K562 (cell line): ENCODE data around the gene MTHFD2. TPM values are rescaled to one million over a fixed set of nuclear protein-coding genes. Genes with fewer than 3 reads are reported as not detected.
A peak's percentile ranks its signal among the peaks of the same experiment; 100 is the strongest.

ENCODE experiments used
- GTF3C2 ChIP-seq: IDR thresholded peaks from 3 replicates; pipeline ENCODE4 v1.6.1; 2011; ENCODE audit warnings: borderline replicate concordance, mild to moderate bottlenecking, moderate library complexity; ENCODE audit not compliant: insufficient read length; ENCODE audit errors: extremely low read depth
- HES1 ChIP-seq: fragments of 450-650 bp; IDR thresholded peaks from 2 replicates; pipeline ENCODE4 v1.6.1; 2016; ENCODE audit warnings: low read depth, mild to moderate bottlenecking, moderate library complexity
- ILF3 ChIP-seq: fragments of 450-650 bp; IDR thresholded peaks from 2 replicates; pipeline ENCODE4 v1.6.1; 2018; ENCODE audit warnings: antibody characterized with exemption, mild to moderate bottlenecking, moderate library complexity, borderline replicate concordance
- MEF2D ChIP-seq: conservative IDR thresholded peaks from 2 replicates; pipeline ENCODE4 v1.6.1; 2016; ENCODE audit warnings: low read depth, missing genetic modification characterization, missing compliant biosample characterization
- MEIS2 ChIP-seq: fragments of 450-650 bp; IDR thresholded peaks from 2 replicates; pipeline ENCODE4 v1.6.1; 2014; ENCODE audit warnings: mild to moderate bottlenecking; ENCODE audit not compliant: partially characterized antibody
- NBN ChIP-seq: fragments of 450-650 bp; IDR thresholded peaks from 2 replicates; pipeline ENCODE4 v1.6.1; 2016; ENCODE audit warnings: low read depth, mild to moderate bottlenecking
- PHTF2 ChIP-seq: fragments of 250-450 bp; sonication (Bioruptor Pico); IDR thresholded peaks from 2 replicates; pipeline ENCODE4 v1.5.0; 2021; ENCODE audit warnings: mild to moderate bottlenecking
- POLR2B ChIP-seq: fragments of 450-650 bp; IDR thresholded peaks from 2 replicates; pipeline ENCODE4 v1.6.1; 2018; ENCODE audit warnings: low read depth; ENCODE audit not compliant: partially characterized antibody
- PRMT5 ChIP-seq: sonication (generic); formaldehyde crosslinking; IDR thresholded peaks from 2 replicates; pipeline ENCODE4 v1.5.0; 2020; ENCODE audit warnings: missing genetic modification reagents
- RB1 ChIP-seq: fragments of 450-650 bp; IDR thresholded peaks from 2 replicates; pipeline ENCODE4 v1.6.1; 2017; ENCODE audit warnings: low read depth, mild to moderate bottlenecking
- REST ChIP-seq, 2 experiments: fragments of 450-650 bp; formaldehyde crosslinking in 1 of 2; IDR thresholded peaks; 2 replicates each; pipeline versions ENCODE4 v1.4.0 to v1.6.1; 2014 to 2020; ENCODE audit warnings: mild to moderate bottlenecking in 2 of 2, borderline replicate concordance in 1 of 2, low read depth in 1 of 2
- RFX1 ChIP-seq: fragments of 450-650 bp; IDR thresholded peaks from 2 replicates; pipeline ENCODE4 v1.6.1; 2016; ENCODE audit warnings: mild to moderate bottlenecking, moderate library complexity
- TAF15 ChIP-seq: fragments of 200-400 bp; formaldehyde crosslinking; IDR thresholded peaks from 2 replicates; pipeline ENCODE4 v1.6.1; 2017; ENCODE audit warnings: mild to moderate bottlenecking, low read depth, low read length, moderate library complexity
- TCF7L2 ChIP-seq: fragments of 150-350 bp; IDR thresholded peaks from 2 replicates; pipeline ENCODE4 v1.6.1; 2016; ENCODE audit warnings: low read depth, mild to moderate bottlenecking, low read length, moderate library complexity
- TEAD2 ChIP-seq: fragments of 450-650 bp; IDR thresholded peaks from 2 replicates; pipeline ENCODE4 v1.6.1; 2016; ENCODE audit warnings: missing genetic modification characterization, control low read depth, missing compliant biosample characterization
- ZFPM2 ChIP-seq: fragments of 250-450 bp; sonication (Bioruptor Pico); IDR thresholded peaks from 2 replicates; pipeline ENCODE4 v1.5.1; 2022; ENCODE audit warnings: mild to moderate bottlenecking
- ZNF133 ChIP-seq: fragments of 250-450 bp; sonication (Bioruptor Pico); IDR thresholded peaks from 2 replicates; pipeline ENCODE4 v1.4.0; 2020; ENCODE audit warnings: mild to moderate bottlenecking
- ZNF274 ChIP-seq: IDR thresholded peaks from 2 replicates; pipeline ENCODE4 v1.6.1; 2011; ENCODE audit warnings: low read depth, mild to moderate bottlenecking, low read length, moderate library complexity, borderline replicate concordance
- ZNF354B ChIP-seq: fragments of 250-450 bp; sonication (Bioruptor Pico); IDR thresholded peaks from 2 replicates; pipeline ENCODE4 v1.4.0; 2020
- polyA plus RNA-seq, 8 experiments: library from polyadenylated mRNA; depleted of rRNA in 4 of 8; stranded (reverse) in 5 of 8; unstranded in 3 of 8; fragments of >200 nt; fragmentation: Nextera tagmentation in 2 of 8; fragmentation: Illumina TruSeq in 1 of 8; extraction: Ambion mirVana in 2 of 8; extraction: Trizol in 1 of 8; gene quantifications; 2 replicates each; pipeline versions ENCODE4 v1.2.1 to v1.2.3, GENCODE V29; 2011 to 2014; ENCODE audit warnings: inconsistent platforms in 1 of 8, missing spikeins in 1 of 8
- total RNA-seq, 7 experiments: library from RNA; depleted of rRNA in 6 of 7; stranded (reverse); fragments of >200 nt in 6 of 7; fragmentation: Illumina TruSeq in 2 of 7; extraction: Trizol in 2 of 7; gene quantifications; 2 replicates each; pipeline versions ENCODE4 v1.2.1 to v1.2.3, GENCODE V29; 2011 to 2021; ENCODE audit warnings: low replicate concordance in 1 of 7

MTHFD2 gene
- total and polyA plus RNA-seq, 9 of the 15 experiments (the other 6 are each of a cell fraction or from before 2014, with no cell fraction given) = 113 to 520 (median 234) TPM

- TF ChIP-seq ZNF274 (no peak), REST (IDR thresholded peaks at IDR 0.05; ENCODE audit: borderline replicate concordance) (no peak), REST (CRISPR knock-in tag; IDR thresholded peaks at IDR 0.05; ENCODE audit: low read depth) (no peak), ZNF133 (CRISPR knock-in tag) (no peak), PRMT5 (CRISPR knock-in tag) (no peak), NBN (peak; percentile 63; the same call in 1 of the 2 replicates), RFX1 (no peak), TEAD2 (tag) (no peak), MEF2D (tag) (no peak), HES1 (no peak), ZNF354B (CRISPR knock-in tag) (no peak), ILF3 (no peak), RB1 (no peak), ZFPM2 (CRISPR knock-in tag) (no peak), TCF7L2 (no peak), TAF15 (no peak), POLR2B (no peak), PHTF2 (no peak), MEIS2 (peak; percentile 10), GTF3C2 (no peak)
These were observed 16.7 kb upstream of the MTHFD2 start (continued) for GRCh38 chr2:74181739-74182138.
